GM23338 (cell line): Measurements from ENCODE around the gene ADSS1.
A peak's percentile ranks its signal among the peaks of the same experiment; 100 is the strongest.

Experiments
- CREB1 ChIP-seq: fragments of 250-450 bp; sonication (Bioruptor Pico); IDR thresholded peaks from 2 replicates; pipeline ENCODE4 v1.5.0; 2020; ENCODE audit warnings: low read depth, mild to moderate bottlenecking, moderate library complexity
- EZH2 ChIP-seq: fragments of 200-600 bp; sonication (generic); IDR thresholded peaks from one replicate; pipeline ENCODE4 v1.8.0; 2017; ENCODE audit warnings: antibody characterized with exemption, mild to moderate bottlenecking, low read depth; ENCODE audit not compliant: unreplicated experiment
- EZH2phosphoT487 ChIP-seq: fragments of 200-600 bp; sonication (generic); IDR thresholded peaks from one replicate; pipeline ENCODE4 v1.8.1; 2018; ENCODE audit warnings: antibody characterized with exemption; ENCODE audit not compliant: unreplicated experiment
- JUNB ChIP-seq: IDR thresholded peaks from one replicate; pipeline ENCODE4 v1.6.1; 2016; ENCODE audit warnings: antibody characterized with exemption; ENCODE audit not compliant: unreplicated experiment
- NANOG ChIP-seq: IDR thresholded peaks from 2 replicates; pipeline ENCODE4 v1.6.1; 2016; ENCODE audit warnings: antibody characterized with exemption, borderline replicate concordance
- POLR2AphosphoS5 ChIP-seq: IDR thresholded peaks from 2 replicates; pipeline ENCODE4 v1.6.1; 2016; ENCODE audit warnings: antibody characterized with exemption, low read depth
- ZNF331 ChIP-seq: fragments of 250-450 bp; sonication (Bioruptor Pico); IDR thresholded peaks from 2 replicates; pipeline ENCODE4 v1.5.0; 2020; ENCODE audit warnings: low read depth, mild to moderate bottlenecking, moderate library complexity
- TF ChIP-seq, protein P1 (sequence below), 2 experiments: fragments of 200-600 bp in 1 of 2; sonication (generic) in 1 of 2; conservative IDR thresholded peaks; 2 replicates each; pipeline versions ENCODE4 v1.5.1 to v1.6.1; 2016 to 2017; ENCODE audit warnings: antibody characterized with exemption in 2 of 2, low read depth in 2 of 2, mild to moderate bottlenecking in 2 of 2, moderate library complexity in 1 of 2
- TF ChIP-seq, protein P2 (sequence below): IDR thresholded peaks from one replicate; pipeline ENCODE4 v1.6.1; 2018; ENCODE audit warnings: antibody characterized with exemption; ENCODE audit not compliant: unreplicated experiment

DNA sequence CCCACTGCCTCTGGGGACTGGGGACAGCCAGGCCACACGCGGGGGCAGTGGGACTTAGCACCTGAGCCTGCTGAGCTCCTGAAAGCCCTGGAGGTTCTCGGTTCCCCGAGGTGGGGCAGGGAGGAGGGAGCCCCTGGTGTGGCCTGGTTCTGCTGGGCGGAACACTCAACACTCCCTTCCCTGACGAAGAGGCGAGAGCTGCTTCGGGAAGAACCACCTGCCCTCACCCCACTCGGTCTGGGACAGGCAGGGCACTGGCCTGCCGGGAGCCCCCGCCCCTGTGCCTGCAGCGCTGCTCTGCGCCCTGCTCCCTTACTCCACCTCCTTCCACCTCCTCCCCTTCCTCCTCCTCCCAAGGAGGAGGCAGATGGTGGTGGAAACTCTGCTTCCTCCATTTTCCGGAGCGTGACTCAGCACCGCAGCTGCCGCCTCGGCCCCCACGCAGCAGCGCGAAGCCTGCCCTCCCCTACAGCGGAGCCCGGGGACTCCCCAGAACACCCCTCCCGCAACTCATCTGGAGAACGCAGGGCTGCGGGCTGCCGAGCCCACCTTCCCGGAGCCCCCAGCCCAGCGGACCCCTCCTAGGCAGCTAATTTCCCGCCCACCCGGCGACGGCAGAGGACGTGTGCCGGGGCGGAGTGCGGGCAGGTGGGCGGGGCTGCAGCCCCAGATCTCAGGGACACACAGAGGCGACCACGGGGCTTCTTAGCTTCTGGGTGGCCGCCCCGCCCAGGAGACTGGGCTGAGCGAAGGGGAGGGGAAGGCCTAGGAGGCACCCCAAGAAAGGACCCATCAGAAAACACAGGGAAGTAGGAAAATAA, 46.3 kb upstream of the ADSS1 start:
- TF ChIP-seq EZH2phosphoT487, result no peak
- TF ChIP-seq, protein P1, sequence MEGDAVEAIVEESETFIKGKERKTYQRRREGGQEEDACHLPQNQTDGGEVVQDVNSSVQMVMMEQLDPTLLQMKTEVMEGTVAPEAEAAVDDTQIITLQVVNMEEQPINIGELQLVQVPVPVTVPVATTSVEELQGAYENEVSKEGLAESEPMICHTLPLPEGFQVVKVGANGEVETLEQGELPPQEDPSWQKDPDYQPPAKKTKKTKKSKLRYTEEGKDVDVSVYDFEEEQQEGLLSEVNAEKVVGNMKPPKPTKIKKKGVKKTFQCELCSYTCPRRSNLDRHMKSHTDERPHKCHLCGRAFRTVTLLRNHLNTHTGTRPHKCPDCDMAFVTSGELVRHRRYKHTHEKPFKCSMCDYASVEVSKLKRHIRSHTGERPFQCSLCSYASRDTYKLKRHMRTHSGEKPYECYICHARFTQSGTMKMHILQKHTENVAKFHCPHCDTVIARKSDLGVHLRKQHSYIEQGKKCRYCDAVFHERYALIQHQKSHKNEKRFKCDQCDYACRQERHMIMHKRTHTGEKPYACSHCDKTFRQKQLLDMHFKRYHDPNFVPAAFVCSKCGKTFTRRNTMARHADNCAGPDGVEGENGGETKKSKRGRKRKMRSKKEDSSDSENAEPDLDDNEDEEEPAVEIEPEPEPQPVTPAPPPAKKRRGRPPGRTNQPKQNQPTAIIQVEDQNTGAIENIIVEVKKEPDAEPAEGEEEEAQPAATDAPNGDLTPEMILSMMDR (conservative IDR thresholded peaks at IDR 0.05; ENCODE audit: low read depth in 2 of 2), result no peak
- TF ChIP-seq EZH2, result no peak
- no peak; the same call in 1 of the 2 replicates for TF ChIP-seq CREB1 (CRISPR knock-in tag)
- TF ChIP-seq, protein P2, sequence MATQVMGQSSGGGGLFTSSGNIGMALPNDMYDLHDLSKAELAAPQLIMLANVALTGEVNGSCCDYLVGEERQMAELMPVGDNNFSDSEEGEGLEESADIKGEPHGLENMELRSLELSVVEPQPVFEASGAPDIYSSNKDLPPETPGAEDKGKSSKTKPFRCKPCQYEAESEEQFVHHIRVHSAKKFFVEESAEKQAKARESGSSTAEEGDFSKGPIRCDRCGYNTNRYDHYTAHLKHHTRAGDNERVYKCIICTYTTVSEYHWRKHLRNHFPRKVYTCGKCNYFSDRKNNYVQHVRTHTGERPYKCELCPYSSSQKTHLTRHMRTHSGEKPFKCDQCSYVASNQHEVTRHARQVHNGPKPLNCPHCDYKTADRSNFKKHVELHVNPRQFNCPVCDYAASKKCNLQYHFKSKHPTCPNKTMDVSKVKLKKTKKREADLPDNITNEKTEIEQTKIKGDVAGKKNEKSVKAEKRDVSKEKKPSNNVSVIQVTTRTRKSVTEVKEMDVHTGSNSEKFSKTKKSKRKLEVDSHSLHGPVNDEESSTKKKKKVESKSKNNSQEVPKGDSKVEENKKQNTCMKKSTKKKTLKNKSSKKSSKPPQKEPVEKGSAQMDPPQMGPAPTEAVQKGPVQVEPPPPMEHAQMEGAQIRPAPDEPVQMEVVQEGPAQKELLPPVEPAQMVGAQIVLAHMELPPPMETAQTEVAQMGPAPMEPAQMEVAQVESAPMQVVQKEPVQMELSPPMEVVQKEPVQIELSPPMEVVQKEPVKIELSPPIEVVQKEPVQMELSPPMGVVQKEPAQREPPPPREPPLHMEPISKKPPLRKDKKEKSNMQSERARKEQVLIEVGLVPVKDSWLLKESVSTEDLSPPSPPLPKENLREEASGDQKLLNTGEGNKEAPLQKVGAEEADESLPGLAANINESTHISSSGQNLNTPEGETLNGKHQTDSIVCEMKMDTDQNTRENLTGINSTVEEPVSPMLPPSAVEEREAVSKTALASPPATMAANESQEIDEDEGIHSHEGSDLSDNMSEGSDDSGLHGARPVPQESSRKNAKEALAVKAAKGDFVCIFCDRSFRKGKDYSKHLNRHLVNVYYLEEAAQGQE, result no peak
- TF ChIP-seq POLR2AphosphoS5, result peak; percentile 69
- TF ChIP-seq NANOG, result no peak
- no peak for TF ChIP-seq ZNF331 (CRISPR knock-in tag)
- no peak for TF ChIP-seq JUNB
